Loucy (cell line): ENCODE results near the gene ALKAL2.

Experiments
- H2AFZ ChIP-seq: fragments of 200-600 bp; sonication (generic); 2 replicates; pipeline ENCODE4 v1.6.0; 2016; ENCODE audit warnings: antibody characterized with exemption, mild to moderate bottlenecking, low read length, moderate library complexity
- H3F3A ChIP-seq: fragments of 200-600 bp; 2 replicates; pipeline ENCODE4 v1.6.0; 2016; ENCODE audit warnings: antibody characterized with exemption, low read depth, mild to moderate bottlenecking
- H3K27me3 ChIP-seq: fragments of 200-600 bp; sonication (generic); 2 replicates; pipeline ENCODE4 v1.6.1; 2014; ENCODE audit warnings: low read length, mild to moderate bottlenecking; ENCODE audit not compliant: insufficient read depth, poor library complexity, severe bottlenecking
- H3K36me3 ChIP-seq: fragments of 200-600 bp; sonication (generic); 2 replicates; pipeline ENCODE4 v1.6.1; 2016; ENCODE audit warnings: low read length; ENCODE audit not compliant: insufficient read depth
- H3K4me1 ChIP-seq: fragments of 200-600 bp; sonication (generic); 2 replicates; pipeline ENCODE4 v1.5.1; 2014; ENCODE audit warnings: low read length, mild to moderate bottlenecking; ENCODE audit not compliant: insufficient read depth, poor library complexity, severe bottlenecking
- H3K4me2 ChIP-seq: fragments of 200-600 bp; sonication (generic); 2 replicates; pipeline ENCODE4 v1.6.0; 2014; ENCODE audit warnings: antibody characterized with exemption, low read length, low read depth, mild to moderate bottlenecking; ENCODE audit not compliant: poor library complexity, severe bottlenecking
- H3K4me3 ChIP-seq: fragments of 200-600 bp; sonication (generic); 2 replicates; pipeline ENCODE4 v1.5.1; 2014; ENCODE audit warnings: low read length, mild to moderate bottlenecking, mixed read lengths; ENCODE audit not compliant: poor library complexity, severe bottlenecking
- H3K79me2 ChIP-seq: fragments of 200-600 bp; sonication (generic); 2 replicates; pipeline ENCODE4 v1.6.1; 2014; ENCODE audit warnings: low read length; ENCODE audit not compliant: insufficient read depth
- H3K9ac ChIP-seq: fragments of 200-600 bp; sonication (generic); 2 replicates; pipeline ENCODE4 v1.6.0; 2014; ENCODE audit warnings: mild to moderate bottlenecking, low read depth, low read length, moderate library complexity; ENCODE audit not compliant: poor library complexity, severe bottlenecking
- H3K9me2 ChIP-seq: fragments of 200-600 bp; sonication (generic); replicated peaks from 2 replicates; pipeline ENCODE4 v1.6.1; 2016; ENCODE audit warnings: low read depth, low read length, mixed read lengths
- H3K9me3 ChIP-seq: fragments of 200-600 bp; sonication (generic); 2 replicates; pipeline ENCODE4 v1.6.1; 2014; ENCODE audit warnings: mild to moderate bottlenecking, antibody characterized with exemption, low read length, low read depth; ENCODE audit not compliant: insufficient read depth
- H4K20me1 ChIP-seq: fragments of 200-600 bp; sonication (generic); 2 replicates; pipeline ENCODE4 v1.6.0; 2014; ENCODE audit warnings: antibody characterized with exemption, low read length, mild to moderate bottlenecking; ENCODE audit not compliant: insufficient read depth, poor library complexity, severe bottlenecking
- CTCF ChIP-seq: fragments of 200-600 bp; sonication (generic); conservative IDR thresholded peaks from 2 replicates; pipeline ENCODE4 v1.5.1; 2014; ENCODE audit warnings: mild to moderate bottlenecking, antibody characterized with exemption, low read length
- EZH2phosphoT487 ChIP-seq: fragments of 200-600 bp; IDR thresholded peaks from 2 replicates; pipeline ENCODE4 v1.6.1; 2018; ENCODE audit warnings: antibody characterized with exemption, mild to moderate bottlenecking, moderate library complexity, borderline replicate concordance

The ALKAL2 gene

GRCh38 chr2:296354-296753, 8.5 kb upstream of the ALKAL2 start:
- H3K4me3 ChIP-seq, result no peak overlapping the region
- no peak overlapping the region for H3K4me2 ChIP-seq
- H3K9ac ChIP-seq, result no peak overlapping the region
- H3K9me2 ChIP-seq, result no peaks in the 10 kb centered on the region
- no peaks in the 10 kb centered on the region for H4K20me1 ChIP-seq
- no peaks in the 10 kb centered on the region for H3F3A ChIP-seq
- no peaks in the 10 kb centered on the region for H3K27me3 ChIP-seq
- H3K79me2 ChIP-seq, result no peaks in the 10 kb centered on the region
- H2AFZ ChIP-seq, result no peak overlapping the region
- TF ChIP-seq CTCF (no peak), EZH2phosphoT487 (no peak)
- no peaks in the 10 kb centered on the region for H3K9me3 ChIP-seq
- no peaks in the 10 kb centered on the region for H3K36me3 ChIP-seq
- H3K4me1 ChIP-seq, result no peaks in the 10 kb centered on the region

- no peaks in the 10 kb centered on the region for H4K20me1 ChIP-seq
- no peaks in the 10 kb centered on the region for H3K4me1 ChIP-seq
- H2AFZ ChIP-seq, result no peak overlapping the region
- no peaks in the 10 kb centered on the region for H3K9me3 ChIP-seq
- H3K36me3 ChIP-seq, result no peaks in the 10 kb centered on the region
- H3K79me2 ChIP-seq, result no peaks in the 10 kb centered on the region
- H3K4me3 ChIP-seq, result no peak overlapping the region
- no peaks in the 10 kb centered on the region for H3K9me2 ChIP-seq
- no peak overlapping the region for H3K4me2 ChIP-seq
- H3K9ac ChIP-seq, result no peak overlapping the region
- no peak for TF ChIP-seq EZH2phosphoT487
- H3K27me3 ChIP-seq, result no peaks in the 10 kb centered on the region
- no peaks in the 10 kb centered on the region for H3F3A ChIP-seq
Observed at GRCh38 chr2:295090-295489, 7.2 kb upstream of the ALKAL2 start.

GRCh38 chr2:290090-290722, 2.3 kb upstream of the ALKAL2 start:
- Histone ChIP-seq H3K79me2 (no peaks in the 10 kb centered on the region), H4K20me1 (no peaks in the 10 kb centered on the region), H3F3A (no peaks in the 10 kb centered on the region), H3K4me3 (no peak overlapping the region), H3K9me2 (no peaks in the 10 kb centered on the region), H3K27me3 (no peaks in the 10 kb centered on the region), H3K9ac (no peak overlapping the region), H3K36me3 (no peaks in the 10 kb centered on the region), H2AFZ (no peak overlapping the region), H3K4me1 (no peaks in the 10 kb centered on the region), H3K4me2 (no peak overlapping the region), H3K9me3 (no peaks in the 10 kb centered on the region)
- TF ChIP-seq EZH2phosphoT487 (no peak), CTCF (no peak)

- no peak overlapping the region for H3K9ac ChIP-seq
- no peaks in the 10 kb centered on the region for H3K9me3 ChIP-seq
- no peak overlapping the region for H3K4me3 ChIP-seq
- no peaks in the 10 kb centered on the region for H3K9me2 ChIP-seq
- no peak overlapping the region for H3K4me2 ChIP-seq
- no peaks in the 10 kb centered on the region for H4K20me1 ChIP-seq
- no peak for TF ChIP-seq CTCF
- TF ChIP-seq EZH2phosphoT487, result no peak
- H3K36me3 ChIP-seq, result no peaks in the 10 kb centered on the region
- H3K27me3 ChIP-seq, result no peaks in the 10 kb centered on the region
- H3K79me2 ChIP-seq, result no peaks in the 10 kb centered on the region
- H3K4me1 ChIP-seq, result no peaks in the 10 kb centered on the region
- no peak overlapping the region for H2AFZ ChIP-seq
- H3F3A ChIP-seq, result no peaks in the 10 kb centered on the region
Observed at GRCh38 chr2:289362-290089, 1.6 kb upstream of the ALKAL2 start.
